Gastroesophageal sphincter (tissue), 4 donors: ENCODE measurements around the gene FIGLA. TPM values are rescaled to one million over a fixed set of nuclear protein-coding genes. Genes with fewer than 3 reads are reported as not detected.
A peak's percentile ranks its signal among the peaks of the same experiment; 100 is the strongest.

Source experiments
- ATAC-seq: fragments of 150-250 bp; one replicate; pipeline ENCODE4 v1.9.1; 2016; ENCODE audit warnings: mild to moderate bottlenecking, moderate library complexity
- H3K27ac ChIP-seq, 4 donors: fragments of 200-600 bp; sonication (generic) in 3 of 4; 1 replicate in 3 of 4; 2 replicates in 1 of 4; pipeline ENCODE4 v1.5.1; 2016 to 2019
- H3K27me3 ChIP-seq: fragments of 200-600 bp; sonication (generic); one replicate; pipeline ENCODE4 v1.5.1; 2019
- H3K36me3 ChIP-seq, 2 donors: fragments of 200-600 bp; sonication (generic); one replicate each; pipeline ENCODE4 v1.5.1; 2019; ENCODE audit warnings: control low read depth in 1 of 2
- H3K4me1 ChIP-seq, 3 donors: fragments of 200-600 bp; sonication (generic); 1 replicate in 2 of 3; 2 replicates in 1 of 3; pipeline ENCODE4 v1.5.1; 2016 to 2019; ENCODE audit warnings: control low read depth in 2 of 3
- H3K4me3 ChIP-seq, 2 donors: fragments of 200-600 bp; sonication (generic); one replicate each; pipeline ENCODE4 v1.5.1; 2019; ENCODE audit warnings: mild to moderate bottlenecking in 1 of 2, moderate library complexity in 1 of 2
- H3K9me3 ChIP-seq, 3 donors: fragments of 200-600 bp; sonication (generic); one replicate each; pipeline ENCODE4 v1.5.1; 2017 to 2019; ENCODE audit warnings: control low read depth in 2 of 3
- CTCF ChIP-seq, 4 experiments: fragments of 200-600 bp in 2 of 4; fragments of 450-650 bp in 2 of 4; sonication (generic) in 1 of 4; IDR thresholded peaks; one replicate each; pipeline ENCODE4 v1.5.1; 2017 to 2019; ENCODE audit warnings: antibody characterized with exemption in 4 of 4, mild to moderate bottlenecking in 2 of 4, moderate library complexity in 2 of 4
- EP300 ChIP-seq: sonication (generic); formaldehyde crosslinking; IDR thresholded peaks from one replicate; pipeline ENCODE4 v1.6.1; 2017; ENCODE audit warnings: antibody characterized with exemption, mild to moderate bottlenecking
- POLR2A ChIP-seq, 2 donors: fragments of 450-650 bp; IDR thresholded peaks; one replicate each; pipeline ENCODE4 v1.6.1; 2017; ENCODE audit warnings: antibody characterized with exemption in 2 of 2, mild to moderate bottlenecking in 2 of 2, moderate library complexity in 1 of 2
- POLR2AphosphoS5 ChIP-seq: sonication (generic); formaldehyde crosslinking; IDR thresholded peaks from one replicate; pipeline ENCODE4 v1.6.1; 2017; ENCODE audit warnings: antibody characterized with exemption
- WGBS, 2 donors: methylation state at CpG; one replicate each; pipeline ENCODE4 v1.1.5; 2018; ENCODE audit warnings: low coverage in 1 of 2; 5-methylcytosine and 5-hydroxymethylcytosine counted together
- total RNA-seq, 4 donors: library from RNA; depleted of rRNA; stranded (reverse); fragments of >200 nt; gene quantifications; one replicate each; pipeline ENCODE4 v1.1.0, GENCODE V29; 2016

The FIGLA gene
- total RNA-seq, 4 donors from 2014 or later: not detected

DNA sequence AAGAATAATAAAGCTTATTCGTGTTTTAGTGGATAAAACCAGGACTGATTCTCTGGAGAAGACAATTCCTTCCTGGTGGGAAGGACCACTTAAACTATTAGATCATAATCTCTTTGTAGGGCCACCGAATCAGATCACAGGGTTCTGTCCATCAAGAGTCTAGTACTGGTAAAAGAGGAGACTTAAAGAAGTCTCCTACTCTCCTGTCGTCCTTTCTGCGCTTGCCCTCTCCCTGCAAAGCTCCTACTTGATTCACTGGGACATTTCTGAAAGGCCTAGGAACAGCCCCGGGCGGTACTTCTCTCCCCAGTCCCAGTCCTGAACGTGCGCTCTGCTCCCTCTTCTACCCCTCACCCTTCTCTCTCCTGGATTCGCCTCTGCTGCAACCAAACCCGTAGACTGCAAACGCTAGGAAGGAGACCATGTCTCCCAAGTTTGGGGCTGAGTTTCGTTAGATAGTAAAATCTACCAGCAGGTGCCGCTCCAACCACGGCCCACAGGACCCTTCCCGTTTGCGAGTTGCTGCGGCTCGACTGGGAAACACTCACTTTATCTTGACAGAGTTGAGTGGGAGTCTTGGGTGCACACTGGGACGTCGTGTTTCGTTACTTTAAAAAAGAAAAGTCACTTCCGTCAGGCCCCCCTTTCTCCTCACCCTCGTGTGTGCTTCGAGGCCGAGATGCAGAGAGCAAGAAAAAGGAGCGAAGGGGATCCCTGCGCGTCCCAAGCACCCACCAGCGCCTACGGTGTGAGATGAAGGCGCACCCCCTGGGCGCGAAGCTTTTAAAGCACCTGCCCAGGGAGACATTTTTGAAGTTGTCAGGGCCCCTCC is 923 bp downstream of the FIGLA start:
- WGBS, 2 donors: 5 to 6% methylated on average over 16 to 21 of the region's 33 CpGs
- no peaks in the 10 kb centered on the region for H3K36me3 ChIP-seq
- H3K4me1 ChIP-seq: peaks cover 0 to 15% (median 11%) of the 10 kb centered on the region in 3 donors
- H3K27me3 ChIP-seq: peaks cover 87% of the 10 kb centered on the region
- peak in 3 of 4 experiments; percentile 23 to 58 (median 29) for TF ChIP-seq CTCF (IDR thresholded peaks at IDR 0.05)
- no peak for TF ChIP-seq EP300
- H3K27ac ChIP-seq: no peak overlapping the region
- peak overlapping the region in 1 of 2 donors; percentile 39 for H3K4me3 ChIP-seq
- peak; percentile 48 for ATAC-seq
- H3K9me3 ChIP-seq: no peaks in the 10 kb centered on the region

DNA sequence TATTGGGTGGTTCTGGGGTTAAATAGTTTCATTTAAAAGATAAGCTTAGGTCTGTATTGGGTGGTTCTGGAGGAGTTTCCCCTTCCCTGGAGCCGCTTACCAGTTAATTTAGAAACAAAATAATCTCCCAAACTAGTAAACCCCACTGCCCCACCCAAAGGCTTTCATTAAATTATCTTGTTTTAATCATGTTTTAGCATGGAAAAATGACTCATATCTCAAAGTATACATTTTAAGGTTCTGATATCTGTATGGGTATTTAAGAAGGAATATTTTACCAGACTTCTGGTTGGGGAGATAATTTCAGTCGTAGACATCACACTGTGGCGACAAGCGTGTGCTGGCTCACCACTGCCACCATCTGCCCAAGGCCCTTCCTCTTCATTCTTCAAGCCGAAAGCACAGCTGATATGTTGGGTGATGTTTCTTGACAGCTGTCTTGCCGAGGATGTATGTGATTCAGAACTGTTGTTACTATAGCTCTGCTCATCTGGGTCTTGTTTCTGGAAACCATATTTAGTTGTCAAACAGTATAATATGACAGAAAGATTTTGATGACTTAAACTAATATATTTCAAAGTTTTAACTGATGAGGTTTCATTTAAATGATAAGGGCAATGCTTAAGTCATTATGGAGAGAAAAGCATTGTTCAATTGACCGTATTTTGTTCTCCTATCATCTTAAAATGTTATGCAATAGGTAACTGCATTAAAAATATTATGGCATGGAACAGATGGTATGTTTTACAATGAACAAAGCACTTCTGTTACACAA is 5.1 kb downstream of the FIGLA start:
- no peak overlapping the region for H3K4me3 ChIP-seq
- H3K27ac ChIP-seq: no peak overlapping the region
- no peaks in the 10 kb centered on the region for H3K36me3 ChIP-seq
- peaks cover 0 to 10% (median 10%) of the 10 kb centered on the region in 3 donors for H3K4me1 ChIP-seq
- H3K9me3 ChIP-seq: no peaks in the 10 kb centered on the region
- WGBS, 2 donors: 18 to 39% methylated on average over 3 to 7 of the region's 7 CpGs
- ATAC-seq: no peak
- H3K27me3 ChIP-seq: peaks cover 69% of the 10 kb centered on the region
- TF ChIP-seq CTCF (IDR thresholded peaks at IDR 0.05): peak in 1 of 4 experiments; percentile 19
- no peak for TF ChIP-seq EP300

- ATAC-seq: no peak
- WGBS, 2 donors: 80 to 100% methylated on average over 1 to 2 of the region's 2 CpGs
These were observed 6.1 kb downstream of the FIGLA start for GRCh38 chr2:70784320-70784719.

DNA sequence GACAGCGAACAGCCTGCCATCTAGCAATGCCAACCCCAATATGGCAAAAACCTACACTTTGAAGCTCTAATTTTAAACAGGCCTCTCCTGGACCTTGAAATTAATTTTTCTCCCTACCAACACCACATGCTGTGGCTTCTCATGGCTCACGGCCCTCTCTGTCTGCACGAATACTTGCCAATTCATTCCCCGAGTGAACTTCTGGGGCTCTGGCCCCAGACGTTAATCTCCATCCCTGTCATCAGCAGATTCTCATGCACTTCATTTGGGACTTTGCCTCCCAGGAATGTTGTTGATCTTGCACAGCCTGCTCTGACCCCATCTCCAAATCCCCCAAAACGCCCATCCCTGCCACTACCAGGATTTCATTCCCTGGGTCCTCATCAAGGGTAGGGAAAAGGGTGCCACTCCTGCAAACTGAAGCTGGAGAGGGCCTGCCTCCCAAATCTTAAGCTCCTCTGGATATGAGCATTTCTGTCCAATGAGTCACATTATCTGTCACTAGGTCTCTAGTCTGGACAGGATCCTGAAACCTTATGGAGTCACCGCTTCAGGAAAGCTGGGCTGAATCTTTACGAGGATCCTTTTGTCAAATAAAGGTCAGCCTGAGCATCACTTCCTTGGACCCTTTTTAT is 10.4 kb downstream of the FIGLA start:
- ATAC-seq: no peak
- Histone ChIP-seq H3K36me3 (no peaks in the 10 kb centered on the region), H3K27ac (no peak overlapping the region), H3K4me3 (no peak overlapping the region), H3K27me3 (peaks cover 52% of the 10 kb centered on the region), H3K9me3 (no peaks in the 10 kb centered on the region), H3K4me1 (no peaks in the 10 kb centered on the region)
- TF ChIP-seq EP300 (no peak), CTCF (IDR thresholded peaks at IDR 0.05) (no peak), POLR2AphosphoS5 (no peak), POLR2A (IDR thresholded peaks at IDR 0.05) (no peak)
- 47 to 75% methylated on average over 5 to 7 of the region's 8 CpGs for WGBS, 2 donors

More at GRCh38 chr2:70784320-70784719, 6.1 kb downstream of the FIGLA start:
- H3K9me3 ChIP-seq: no peaks in the 10 kb centered on the region
- peaks cover 0 to under 1% (median 0%) of the 10 kb centered on the region in 3 donors for H3K4me1 ChIP-seq
- TF ChIP-seq CTCF (IDR thresholded peaks at IDR 0.05): no peak
- no peak for TF ChIP-seq POLR2A (IDR thresholded peaks at IDR 0.05)
- TF ChIP-seq EP300: no peak
- no peak for TF ChIP-seq POLR2AphosphoS5
- no peaks in the 10 kb centered on the region for H3K36me3 ChIP-seq
- peaks cover 64% of the 10 kb centered on the region for H3K27me3 ChIP-seq
- no peak overlapping the region for H3K4me3 ChIP-seq
- H3K27ac ChIP-seq: no peak overlapping the region
